SH-SY5Y (cell line): ENCODE measurements around the gene NR1H3.

Source experiments
- GATA2 ChIP-seq: IDR thresholded peaks from 2 replicates; pipeline ENCODE4 v1.6.1; 2011; ENCODE audit warnings: mild to moderate bottlenecking, low read depth, low read length
- GATA3 ChIP-seq: IDR thresholded peaks from 2 replicates; pipeline ENCODE4 v1.6.1; 2011; ENCODE audit warnings: low read depth, mild to moderate bottlenecking, low read length, moderate library complexity

- TF ChIP-seq GATA2: no peak
- no peak for TF ChIP-seq GATA3
Observed at GRCh38 chr11:47299078-47299477, 41.3 kb downstream of the NR1H3 start.
